ENCODE measurements around the gene MERTK.

- TF ChIP-seq, protein P1, sequence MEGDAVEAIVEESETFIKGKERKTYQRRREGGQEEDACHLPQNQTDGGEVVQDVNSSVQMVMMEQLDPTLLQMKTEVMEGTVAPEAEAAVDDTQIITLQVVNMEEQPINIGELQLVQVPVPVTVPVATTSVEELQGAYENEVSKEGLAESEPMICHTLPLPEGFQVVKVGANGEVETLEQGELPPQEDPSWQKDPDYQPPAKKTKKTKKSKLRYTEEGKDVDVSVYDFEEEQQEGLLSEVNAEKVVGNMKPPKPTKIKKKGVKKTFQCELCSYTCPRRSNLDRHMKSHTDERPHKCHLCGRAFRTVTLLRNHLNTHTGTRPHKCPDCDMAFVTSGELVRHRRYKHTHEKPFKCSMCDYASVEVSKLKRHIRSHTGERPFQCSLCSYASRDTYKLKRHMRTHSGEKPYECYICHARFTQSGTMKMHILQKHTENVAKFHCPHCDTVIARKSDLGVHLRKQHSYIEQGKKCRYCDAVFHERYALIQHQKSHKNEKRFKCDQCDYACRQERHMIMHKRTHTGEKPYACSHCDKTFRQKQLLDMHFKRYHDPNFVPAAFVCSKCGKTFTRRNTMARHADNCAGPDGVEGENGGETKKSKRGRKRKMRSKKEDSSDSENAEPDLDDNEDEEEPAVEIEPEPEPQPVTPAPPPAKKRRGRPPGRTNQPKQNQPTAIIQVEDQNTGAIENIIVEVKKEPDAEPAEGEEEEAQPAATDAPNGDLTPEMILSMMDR (IDR thresholded peaks at IDR 0.05) = no peak
- TF ChIP-seq POLR2A (IDR thresholded peaks at IDR 0.05) = no peak
- no peak for TF ChIP-seq POLR2AphosphoS5 (IDR thresholded peaks at IDR 0.05)
Observed at GRCh38 chr2:112035786-112036185, 137.4 kb downstream of the MERTK start.

Data from gastroesophageal sphincter (tissue), 3 donors.